Astrocyte (in vitro differentiated cells and primary cell): ENCODE data around the gene MYCBPAP. TPM values are rescaled to one million over a fixed set of nuclear protein-coding genes. Genes with fewer than 3 reads are reported as not detected.

ENCODE experiments used
- DNase-seq: peaks from one replicate; pipeline ENCODE4 v3.0.0-alpha.2; 2010; ENCODE audit warnings: low read depth
- FAIRE-seq: peaks from 2 replicates; lab custom pipeline; 2011; peaks lifted over from hg19 to GRCh38; lab: Jason Lieb, UNC
- H2AFZ ChIP-seq: 2 replicates; pipeline ENCODE4 v1.6.0; 2012; ENCODE audit warnings: low read depth, low read length, inconsistent platforms
- H3K27ac ChIP-seq: 2 replicates; pipeline ENCODE4 v1.5.1; 2011; ENCODE audit warnings: low read depth, low read length, inconsistent platforms
- H3K27me3 ChIP-seq: 2 replicates; pipeline ENCODE4 v1.6.0; 2011; ENCODE audit warnings: low read length, inconsistent platforms; ENCODE audit not compliant: insufficient read depth
- H3K36me3 ChIP-seq: 2 replicates; pipeline ENCODE4 v1.5.1; 2011; ENCODE audit warnings: low read length, inconsistent platforms; ENCODE audit not compliant: insufficient read depth
- H3K4me1 ChIP-seq: 2 replicates; pipeline ENCODE4 v1.5.1; 2011; ENCODE audit warnings: low read length, inconsistent platforms; ENCODE audit not compliant: insufficient read depth
- H3K4me2 ChIP-seq: 2 replicates; pipeline ENCODE4 v1.6.0; 2012; ENCODE audit warnings: low read length, inconsistent platforms
- H3K4me3 ChIP-seq: 2 replicates; pipeline ENCODE4 v1.5.1; 2011; ENCODE audit warnings: low read depth, mild to moderate bottlenecking, low read length, inconsistent platforms; ENCODE audit not compliant: insufficient read depth
- H3K79me2 ChIP-seq: 2 replicates; pipeline ENCODE4 v1.6.0; 2012; ENCODE audit warnings: mild to moderate bottlenecking, low read length, inconsistent platforms; ENCODE audit not compliant: insufficient read depth
- H3K9ac ChIP-seq: 2 replicates; pipeline ENCODE4 v1.6.0; 2012; ENCODE audit warnings: mild to moderate bottlenecking, low read length, inconsistent platforms
- H3K9me3 ChIP-seq: 2 replicates; pipeline ENCODE4 v1.5.1; 2012; ENCODE audit warnings: low read depth, mild to moderate bottlenecking, low read length, inconsistent platforms; ENCODE audit not compliant: insufficient read depth
- H4K20me1 ChIP-seq: 2 replicates; pipeline ENCODE4 v1.6.0; 2012; ENCODE audit warnings: low read length, inconsistent platforms; ENCODE audit not compliant: insufficient read depth
- H3K27ac Mint-ChIP-seq: one replicate; pipeline ENCODE4 v1.8.0; 2021; ENCODE audit warnings: mild to moderate bottlenecking, mixed read lengths; ENCODE audit not compliant: unreplicated experiment
- H3K27me3 Mint-ChIP-seq: one replicate; pipeline ENCODE4 v1.8.0; 2021; ENCODE audit warnings: low read depth, mixed read lengths; ENCODE audit not compliant: unreplicated experiment
- H3K36me3 Mint-ChIP-seq: one replicate; pipeline ENCODE4 v1.8.0; 2021; ENCODE audit warnings: low read depth, mixed read lengths; ENCODE audit not compliant: unreplicated experiment
- H3K4me1 Mint-ChIP-seq: one replicate; pipeline ENCODE4 v1.8.0; 2021; ENCODE audit warnings: low read depth, mixed read lengths; ENCODE audit not compliant: unreplicated experiment
- H3K4me3 Mint-ChIP-seq: one replicate; pipeline ENCODE4 v1.8.0; 2021; ENCODE audit warnings: mild to moderate bottlenecking, moderate library complexity, mixed read lengths; ENCODE audit not compliant: unreplicated experiment
- H3K9me3 Mint-ChIP-seq: one replicate; pipeline ENCODE4 v1.8.0; 2021; ENCODE audit warnings: mild to moderate bottlenecking, mixed read lengths; ENCODE audit not compliant: unreplicated experiment
- EZH2 ChIP-seq: IDR thresholded peaks from 2 replicates; pipeline ENCODE4 v1.6.1; 2012; ENCODE audit warnings: mild to moderate bottlenecking, low read length, inconsistent platforms; ENCODE audit not compliant: insufficient read depth
- total RNA-seq: library from RNA; stranded (reverse); gene quantifications from 2 replicates; pipeline ENCODE4 v1.2.1, GENCODE V29; 2021
- TF ChIP-seq, protein P1 (sequence below): IDR thresholded peaks from 2 replicates; pipeline ENCODE4 v1.5.1; 2011; ENCODE audit warnings: low read depth, mild to moderate bottlenecking, inconsistent platforms, low read length, moderate library complexity; ENCODE audit not compliant: insufficient read depth

Gene MYCBPAP
- total RNA-seq, 1 donor from 2014 or later = 1.4 TPM

GRCh38 chr17:50521514-50521913 is 13.3 kb downstream of the MYCBPAP start:
- no peaks in the 10 kb centered on the region for H3K79me2 ChIP-seq
- H3K4me2 ChIP-seq = no peak overlapping the region

GRCh38 chr17:50522766-50523165 is 14.5 kb downstream of the MYCBPAP start:
- Mint-ChIP-seq H3K9me3 (no peaks in the 10 kb centered on the region), H3K4me3 (no peak overlapping the region), H3K27ac (no peak overlapping the region), H3K4me1 (peaks cover 2% of the 10 kb centered on the region), H3K36me3 (no peaks in the 10 kb centered on the region), H3K27me3 (peaks cover 24% of the 10 kb centered on the region)
- Histone ChIP-seq H3K4me3 (no peak overlapping the region), H3K27ac (no peak overlapping the region), H3K4me1 (no peaks in the 10 kb centered on the region), H3K4me2 (no peak overlapping the region), H3K9ac (no peak overlapping the region), H3K27me3 (peaks cover 2% of the 10 kb centered on the region), H3K79me2 (no peaks in the 10 kb centered on the region), H3K9me3 (no peaks in the 10 kb centered on the region), H2AFZ (no peak overlapping the region), H3K36me3 (no peaks in the 10 kb centered on the region), H4K20me1 (no peaks in the 10 kb centered on the region)
- TF ChIP-seq, protein P1, sequence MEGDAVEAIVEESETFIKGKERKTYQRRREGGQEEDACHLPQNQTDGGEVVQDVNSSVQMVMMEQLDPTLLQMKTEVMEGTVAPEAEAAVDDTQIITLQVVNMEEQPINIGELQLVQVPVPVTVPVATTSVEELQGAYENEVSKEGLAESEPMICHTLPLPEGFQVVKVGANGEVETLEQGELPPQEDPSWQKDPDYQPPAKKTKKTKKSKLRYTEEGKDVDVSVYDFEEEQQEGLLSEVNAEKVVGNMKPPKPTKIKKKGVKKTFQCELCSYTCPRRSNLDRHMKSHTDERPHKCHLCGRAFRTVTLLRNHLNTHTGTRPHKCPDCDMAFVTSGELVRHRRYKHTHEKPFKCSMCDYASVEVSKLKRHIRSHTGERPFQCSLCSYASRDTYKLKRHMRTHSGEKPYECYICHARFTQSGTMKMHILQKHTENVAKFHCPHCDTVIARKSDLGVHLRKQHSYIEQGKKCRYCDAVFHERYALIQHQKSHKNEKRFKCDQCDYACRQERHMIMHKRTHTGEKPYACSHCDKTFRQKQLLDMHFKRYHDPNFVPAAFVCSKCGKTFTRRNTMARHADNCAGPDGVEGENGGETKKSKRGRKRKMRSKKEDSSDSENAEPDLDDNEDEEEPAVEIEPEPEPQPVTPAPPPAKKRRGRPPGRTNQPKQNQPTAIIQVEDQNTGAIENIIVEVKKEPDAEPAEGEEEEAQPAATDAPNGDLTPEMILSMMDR = no peak
- no peak for TF ChIP-seq EZH2
- DNase-seq = no peak
- no peak for FAIRE-seq

More at GRCh38 chr17:50521514-50521913, 13.3 kb downstream of the MYCBPAP start:
- no peak overlapping the region for H3K27ac Mint-ChIP-seq
- no peak overlapping the region for H3K4me3 Mint-ChIP-seq
- peaks cover 9% of the 10 kb centered on the region for H3K4me1 Mint-ChIP-seq
- no peaks in the 10 kb centered on the region for H3K9me3 ChIP-seq
- H3K36me3 ChIP-seq = no peaks in the 10 kb centered on the region
- no peak for DNase-seq
- H3K27ac ChIP-seq = no peak overlapping the region
- H3K36me3 Mint-ChIP-seq = no peaks in the 10 kb centered on the region
- no peak for FAIRE-seq
- H3K27me3 Mint-ChIP-seq = peaks cover 24% of the 10 kb centered on the region
- no peaks in the 10 kb centered on the region for H4K20me1 ChIP-seq
- no peak overlapping the region for H3K4me3 ChIP-seq
- H3K4me1 ChIP-seq = no peaks in the 10 kb centered on the region
- TF ChIP-seq, protein P1 = no peak
- no peak for TF ChIP-seq EZH2
- no peaks in the 10 kb centered on the region for H3K9me3 Mint-ChIP-seq
- no peak overlapping the region for H2AFZ ChIP-seq
- peaks cover 2% of the 10 kb centered on the region for H3K27me3 ChIP-seq
- no peak overlapping the region for H3K9ac ChIP-seq

- peak overlapping the region; percentile 34 for H3K27ac Mint-ChIP-seq
- no peak overlapping the region for H3K4me2 ChIP-seq
- no peaks in the 10 kb centered on the region for H3K9me3 ChIP-seq
- no peak overlapping the region for H3K4me3 ChIP-seq
- no peak overlapping the region for H3K9ac ChIP-seq
- H3K27me3 Mint-ChIP-seq = peaks cover 26% of the 10 kb centered on the region
- DNase-seq = no peak
- H3K36me3 ChIP-seq = no peaks in the 10 kb centered on the region
- peaks cover 2% of the 10 kb centered on the region for H3K4me1 Mint-ChIP-seq
- no peak for TF ChIP-seq EZH2
- TF ChIP-seq, protein P1 = no peak
- peaks cover 3% of the 10 kb centered on the region for H3K9me3 Mint-ChIP-seq
- FAIRE-seq = no peak
- no peak overlapping the region for H3K27ac ChIP-seq
- peaks cover 2% of the 10 kb centered on the region for H3K27me3 ChIP-seq
- no peaks in the 10 kb centered on the region for H3K79me2 ChIP-seq
- H4K20me1 ChIP-seq = no peaks in the 10 kb centered on the region
- H3K4me3 Mint-ChIP-seq = no peak overlapping the region
- no peak overlapping the region for H2AFZ ChIP-seq
- H3K4me1 ChIP-seq = no peaks in the 10 kb centered on the region
- H3K36me3 Mint-ChIP-seq = no peaks in the 10 kb centered on the region
Measured at GRCh38 chr17:50523208-50523607, 15.0 kb downstream of the MYCBPAP start.
